SJSA1 (cell line): Measurements from ENCODE around the gene FFAR1. TPM values are rescaled to one million over a fixed set of nuclear protein-coding genes. Genes with fewer than 3 reads are reported as not detected.

ENCODE experiments used
- DNase-seq, 2 experiments: peaks; one replicate each; pipeline ENCODE4 v3.0.0-alpha.2; 2015 to 2020; ENCODE audit warnings: low spot score in 2 of 2, low read depth in 1 of 2
- H3K27ac ChIP-seq: fragments of 250-450 bp; sonication (Bioruptor Pico); 2 replicates; pipeline ENCODE4 v1.5.1; 2020; ENCODE audit warnings: mild to moderate bottlenecking, moderate library complexity
- H3K27me3 ChIP-seq: fragments of 250-450 bp; sonication (Bioruptor Pico); replicated peaks from 2 replicates; pipeline ENCODE4 v1.5.1; 2020; ENCODE audit warnings: mild to moderate bottlenecking, moderate library complexity
- H3K36me3 ChIP-seq: fragments of 250-450 bp; sonication (Bioruptor Pico); 2 replicates; pipeline ENCODE4 v1.5.1; 2020; ENCODE audit warnings: mild to moderate bottlenecking
- H3K4me1 ChIP-seq: fragments of 250-450 bp; sonication (Bioruptor Pico); replicated peaks from 2 replicates; pipeline ENCODE4 v1.6.1; 2021; ENCODE audit warnings: mild to moderate bottlenecking
- H3K4me3 ChIP-seq: fragments of 250-450 bp; sonication (Bioruptor Pico); 2 replicates; pipeline ENCODE4 v1.5.1; 2020; ENCODE audit warnings: mild to moderate bottlenecking
- H3K9me3 ChIP-seq: fragments of 250-450 bp; sonication (Bioruptor Pico); replicated peaks from 2 replicates; pipeline ENCODE4 v1.5.1; 2020; ENCODE audit warnings: mild to moderate bottlenecking
- total RNA-seq: library from RNA; depleted of rRNA; stranded (reverse); fragments of >200 nt; shearing (Covaris generic); gene quantifications from 2 replicates; pipeline ENCODE4 v1.2.3, GENCODE V29; 2014

The FFAR1 gene
- total RNA-seq, 1 experiment from 2014 or later: not detected

- H3K4me3 ChIP-seq: no peak overlapping the region
- H3K9me3 ChIP-seq: no peaks in the 10 kb centered on the region
- no peak overlapping the region for H3K27ac ChIP-seq
- no peaks in the 10 kb centered on the region for H3K36me3 ChIP-seq
- DNase-seq: no peak
- H3K27me3 ChIP-seq: no peaks in the 10 kb centered on the region
- H3K4me1 ChIP-seq: no peaks in the 10 kb centered on the region
These were observed 6.7 kb upstream of the FFAR1 start for GRCh38 chr19:35341006-35341405.

DNA sequence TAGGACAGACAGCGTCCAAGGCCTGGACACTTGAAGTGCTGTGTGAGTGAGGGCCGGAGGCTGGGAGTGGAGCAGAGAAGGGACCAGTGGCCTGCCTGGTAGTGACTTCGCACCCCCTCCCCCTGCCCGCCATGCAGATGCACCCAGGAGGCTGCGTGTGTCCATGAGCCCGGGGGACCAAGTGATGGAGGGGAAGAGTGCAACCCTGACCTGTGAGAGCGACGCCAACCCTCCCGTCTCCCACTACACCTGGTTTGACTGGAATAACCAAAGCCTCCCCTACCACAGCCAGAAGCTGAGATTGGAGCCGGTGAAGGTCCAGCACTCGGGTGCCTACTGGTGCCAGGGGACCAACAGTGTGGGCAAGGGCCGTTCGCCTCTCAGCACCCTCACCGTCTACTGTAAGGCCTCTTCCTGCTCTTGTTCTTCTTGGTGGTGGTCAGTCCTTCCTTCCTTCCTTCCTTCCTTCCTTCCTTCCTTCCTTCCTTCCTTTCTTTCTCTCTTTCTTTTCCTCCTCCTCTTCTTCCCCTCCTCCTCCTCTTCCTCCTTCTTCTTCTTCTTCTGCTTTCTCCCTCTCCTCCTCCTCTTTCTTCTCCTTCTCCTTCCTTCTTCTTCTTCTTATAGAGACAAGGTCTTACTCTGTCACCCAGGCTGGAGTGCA is 6.0 kb upstream of the FFAR1 start:
- no peaks in the 10 kb centered on the region for H3K36me3 ChIP-seq
- no peak overlapping the region for H3K4me3 ChIP-seq
- no peaks in the 10 kb centered on the region for H3K9me3 ChIP-seq
- no peaks in the 10 kb centered on the region for H3K4me1 ChIP-seq
- H3K27ac ChIP-seq: no peak overlapping the region
- no peak for DNase-seq
- H3K27me3 ChIP-seq: no peaks in the 10 kb centered on the region

- no peaks in the 10 kb centered on the region for H3K9me3 ChIP-seq
- no peak overlapping the region for H3K27ac ChIP-seq
- H3K27me3 ChIP-seq: no peaks in the 10 kb centered on the region
- H3K4me3 ChIP-seq: no peak overlapping the region
- H3K4me1 ChIP-seq: no peaks in the 10 kb centered on the region
- no peaks in the 10 kb centered on the region for H3K36me3 ChIP-seq
- DNase-seq: no peak
These were observed 5.3 kb upstream of the FFAR1 start for GRCh38 chr19:35342430-35342829.

DNA sequence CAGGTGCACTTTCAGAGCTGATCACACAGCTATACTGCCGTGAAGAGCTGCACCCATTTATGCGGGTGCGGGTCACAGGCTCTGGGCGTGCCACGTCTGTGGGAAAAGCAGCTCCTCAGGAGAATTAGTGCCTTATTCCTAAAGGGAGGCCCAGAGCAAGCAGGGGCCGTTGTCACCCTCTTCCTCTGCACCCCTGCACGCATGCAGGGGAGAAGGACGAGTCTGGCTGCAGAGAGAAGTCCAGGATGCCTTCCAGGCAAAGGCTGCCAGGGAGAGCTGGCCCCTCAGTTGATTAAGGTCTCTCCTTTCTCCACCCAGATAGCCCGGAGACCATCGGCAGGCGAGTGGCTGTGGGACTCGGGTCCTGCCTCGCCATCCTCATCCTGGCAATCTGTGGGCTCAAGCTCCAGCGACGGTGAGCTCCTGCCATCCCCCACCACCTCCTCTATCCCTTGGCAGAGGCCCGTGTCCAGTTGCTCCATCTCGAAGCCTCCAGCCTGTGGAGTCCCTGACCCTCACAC is 3.1 kb upstream of the FFAR1 start:
- no peak overlapping the region for H3K4me3 ChIP-seq
- no peak overlapping the region for H3K27ac ChIP-seq
- no peaks in the 10 kb centered on the region for H3K36me3 ChIP-seq
- no peaks in the 10 kb centered on the region for H3K9me3 ChIP-seq
- DNase-seq: no peak
- no peaks in the 10 kb centered on the region for H3K4me1 ChIP-seq
- H3K27me3 ChIP-seq: no peaks in the 10 kb centered on the region

DNA sequence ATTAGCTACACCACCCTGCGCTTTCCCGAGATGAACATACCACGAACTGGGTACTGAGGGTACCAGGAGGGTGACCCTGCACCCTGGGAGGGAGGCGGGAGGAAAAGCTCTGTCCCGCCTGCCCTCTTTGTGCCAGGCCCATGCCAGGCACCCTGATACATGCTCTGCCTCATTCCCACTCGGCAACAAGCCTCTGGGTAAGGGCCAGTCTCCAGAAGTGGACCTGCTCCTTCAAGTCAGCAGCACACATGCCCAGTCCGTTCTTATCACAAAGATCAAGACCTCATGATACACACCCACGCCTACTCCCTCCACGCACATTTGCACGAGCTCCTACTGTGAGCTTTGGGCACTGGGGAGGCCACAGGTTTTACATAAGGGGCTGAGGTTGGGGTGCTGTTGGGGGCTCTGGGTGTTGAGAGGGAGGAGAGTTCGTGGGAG is 2.0 kb upstream of the FFAR1 start:
- no peak for DNase-seq
- Histone ChIP-seq H3K4me1 (no peaks in the 10 kb centered on the region), H3K36me3 (no peaks in the 10 kb centered on the region), H3K27me3 (peaks cover 5% of the 10 kb centered on the region; the same call in 1 of the 2 replicates), H3K9me3 (no peaks in the 10 kb centered on the region), H3K27ac (no peak overlapping the region), H3K4me3 (no peak overlapping the region)

GRCh38 chr19:35346193-35347052 is 1.3 kb upstream of the FFAR1 start:
- DNase-seq: no peak
- no peaks in the 10 kb centered on the region for H3K36me3 ChIP-seq
- H3K9me3 ChIP-seq: no peaks in the 10 kb centered on the region

DNA sequence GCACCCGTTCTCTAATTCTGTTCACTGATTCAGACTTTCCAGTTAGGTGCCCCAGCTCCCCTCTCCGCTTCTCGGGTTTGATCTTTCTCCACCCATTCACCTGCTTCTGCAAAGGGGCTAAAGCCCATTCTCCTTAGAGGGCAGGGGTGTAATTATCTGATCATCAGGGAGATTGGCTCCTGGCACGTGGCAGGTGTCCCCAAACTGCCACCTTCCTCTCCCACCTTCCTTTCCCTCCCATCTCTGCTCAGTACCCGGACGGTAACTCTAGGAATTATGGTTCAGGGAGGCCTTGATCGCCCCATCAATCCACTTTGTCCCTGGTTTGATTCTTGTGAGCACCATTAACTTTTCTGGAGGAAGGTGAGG is 212 bp downstream of the FFAR1 start:
- no peaks in the 10 kb centered on the region for H3K4me1 ChIP-seq
- no peak overlapping the region for H3K27ac ChIP-seq
- DNase-seq: no peak
- H3K27me3 ChIP-seq: peaks cover 5% of the 10 kb centered on the region; the same call in 1 of the 2 replicates
- no peaks in the 10 kb centered on the region for H3K36me3 ChIP-seq
- no peak overlapping the region for H3K4me3 ChIP-seq
- H3K9me3 ChIP-seq: no peaks in the 10 kb centered on the region

More at GRCh38 chr19:35346193-35347052, 1.3 kb upstream of the FFAR1 start:
- Histone ChIP-seq H3K4me3 (no peak overlapping the region), H3K27ac (no peak overlapping the region), H3K4me1 (no peaks in the 10 kb centered on the region), H3K27me3 (peaks cover 5% of the 10 kb centered on the region; the same call in 1 of the 2 replicates)

DNA sequence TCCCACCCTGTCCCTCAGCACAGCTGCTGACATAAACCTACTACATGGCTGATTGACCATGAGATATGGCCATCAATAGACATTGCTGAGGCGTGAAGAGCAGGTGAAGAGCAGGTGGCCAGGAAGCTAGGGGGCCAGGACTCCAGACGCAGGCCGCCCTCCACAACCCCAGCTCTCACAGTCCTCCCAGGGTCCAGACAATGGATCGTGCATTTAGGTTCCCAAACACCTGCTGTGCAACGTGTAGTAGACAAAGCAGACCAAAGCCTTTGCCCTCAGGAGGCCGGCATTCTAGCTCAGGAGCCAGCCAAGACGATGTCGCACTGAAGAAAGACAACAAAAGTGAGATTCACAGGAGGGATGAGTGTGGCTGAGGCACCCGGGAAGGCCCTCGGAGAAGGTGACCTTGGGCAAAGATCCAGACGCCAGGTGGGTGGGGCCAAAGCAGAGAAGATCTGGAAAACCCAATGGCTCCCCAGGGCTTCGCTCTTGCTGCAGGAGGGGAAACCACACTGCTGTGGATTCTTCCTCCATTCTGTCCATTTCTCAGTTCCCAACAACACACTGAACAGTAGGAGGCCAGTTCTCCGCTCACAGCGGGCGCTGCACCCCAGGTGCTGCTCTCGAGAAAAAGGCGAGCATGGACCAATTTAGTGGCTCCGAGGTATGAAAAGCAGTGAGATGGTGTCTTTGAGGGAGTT is 1.4 kb downstream of the FFAR1 start:
- no peak for DNase-seq
- peaks cover 11% of the 10 kb centered on the region for H3K27me3 ChIP-seq
- no peak overlapping the region for H3K27ac ChIP-seq
- H3K36me3 ChIP-seq: no peaks in the 10 kb centered on the region
- H3K4me3 ChIP-seq: no peak overlapping the region
- no peaks in the 10 kb centered on the region for H3K9me3 ChIP-seq
- H3K4me1 ChIP-seq: no peaks in the 10 kb centered on the region

DNA sequence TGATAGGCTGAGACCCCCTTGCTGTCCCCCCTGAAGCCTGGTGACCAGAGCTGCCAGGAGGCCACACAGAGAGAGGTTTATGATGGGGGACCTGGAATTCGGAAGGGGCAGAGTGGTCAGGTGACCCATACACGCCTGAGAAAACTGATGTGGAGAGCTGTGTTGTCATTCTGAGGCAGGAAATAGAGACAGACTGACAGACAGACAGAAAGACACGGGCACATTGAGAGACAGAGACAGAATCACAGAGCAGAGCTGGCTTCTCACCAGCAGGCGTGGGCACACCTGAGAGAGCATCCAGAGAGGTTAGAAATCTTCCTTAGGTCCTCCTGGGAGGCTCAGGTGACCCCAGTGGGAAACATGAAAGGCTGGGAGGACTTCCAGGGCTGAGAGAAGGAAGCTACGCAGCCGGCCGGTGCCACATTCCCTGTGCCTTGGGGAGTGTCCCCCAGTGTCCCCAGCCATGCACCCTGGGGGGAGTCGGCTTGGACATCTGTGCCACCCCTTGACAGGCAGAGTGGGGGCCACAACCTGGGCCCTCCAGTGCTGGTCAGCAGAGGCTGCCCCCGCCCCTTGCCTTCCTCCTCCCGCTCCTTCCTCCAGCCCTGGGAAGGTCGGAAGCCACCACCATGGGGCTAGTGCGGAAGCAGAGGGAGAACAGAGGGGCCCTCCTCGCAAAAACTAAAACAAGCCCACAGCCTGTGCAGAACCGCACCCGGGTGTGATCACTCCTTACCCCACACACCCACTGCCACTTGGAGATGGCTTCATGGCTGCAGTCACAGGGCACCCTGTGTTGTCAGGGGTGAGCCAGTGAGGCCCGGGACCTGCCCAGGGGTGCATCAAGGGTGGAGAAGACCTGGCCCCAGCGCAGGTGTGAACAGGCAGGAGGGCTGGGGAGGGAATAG is 2.2 kb downstream of the FFAR1 start:
- Histone ChIP-seq H3K4me1 (no peaks in the 10 kb centered on the region), H3K4me3 (no peak overlapping the region), H3K36me3 (no peaks in the 10 kb centered on the region), H3K27ac (no peak overlapping the region), H3K27me3 (peaks cover 11% of the 10 kb centered on the region), H3K9me3 (no peaks in the 10 kb centered on the region)
- DNase-seq: no peak

GRCh38 chr19:35350591-35350990 is 2.9 kb downstream of the FFAR1 start:
- Histone ChIP-seq H3K9me3 (no peaks in the 10 kb centered on the region), H3K36me3 (no peaks in the 10 kb centered on the region), H3K27ac (no peak overlapping the region), H3K4me1 (no peaks in the 10 kb centered on the region), H3K27me3 (peaks cover 11% of the 10 kb centered on the region), H3K4me3 (no peak overlapping the region)
- DNase-seq: no peak

- Histone ChIP-seq H3K27me3 (peaks cover 11% of the 10 kb centered on the region), H3K4me1 (no peaks in the 10 kb centered on the region), H3K36me3 (no peaks in the 10 kb centered on the region), H3K27ac (no peak overlapping the region), H3K9me3 (no peaks in the 10 kb centered on the region), H3K4me3 (no peak overlapping the region)
- DNase-seq: no peak
These were observed 3.9 kb downstream of the FFAR1 start for GRCh38 chr19:35351411-35352176.

DNA sequence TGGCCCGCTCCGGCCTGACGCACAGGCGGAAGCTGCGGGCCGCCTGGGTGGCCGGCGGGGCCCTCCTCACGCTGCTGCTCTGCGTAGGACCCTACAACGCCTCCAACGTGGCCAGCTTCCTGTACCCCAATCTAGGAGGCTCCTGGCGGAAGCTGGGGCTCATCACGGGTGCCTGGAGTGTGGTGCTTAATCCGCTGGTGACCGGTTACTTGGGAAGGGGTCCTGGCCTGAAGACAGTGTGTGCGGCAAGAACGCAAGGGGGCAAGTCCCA is 4.4 kb downstream of the FFAR1 start:
- Histone ChIP-seq H3K4me3 (no peak overlapping the region), H3K27me3 (peaks cover 11% of the 10 kb centered on the region), H3K4me1 (no peaks in the 10 kb centered on the region), H3K36me3 (no peaks in the 10 kb centered on the region), H3K9me3 (no peaks in the 10 kb centered on the region), H3K27ac (no peak overlapping the region)
- DNase-seq: no peak
